DMS 273 (cell line): ENCODE results near the gene CCL3.

ENCODE experiments used
- DNase-seq: peaks from one replicate; lab custom pipeline; 2025; ENCODE audit not compliant: unreplicated experiment; lab: John Stamatoyannopoulos, UW

The CCL3 gene

DNA sequence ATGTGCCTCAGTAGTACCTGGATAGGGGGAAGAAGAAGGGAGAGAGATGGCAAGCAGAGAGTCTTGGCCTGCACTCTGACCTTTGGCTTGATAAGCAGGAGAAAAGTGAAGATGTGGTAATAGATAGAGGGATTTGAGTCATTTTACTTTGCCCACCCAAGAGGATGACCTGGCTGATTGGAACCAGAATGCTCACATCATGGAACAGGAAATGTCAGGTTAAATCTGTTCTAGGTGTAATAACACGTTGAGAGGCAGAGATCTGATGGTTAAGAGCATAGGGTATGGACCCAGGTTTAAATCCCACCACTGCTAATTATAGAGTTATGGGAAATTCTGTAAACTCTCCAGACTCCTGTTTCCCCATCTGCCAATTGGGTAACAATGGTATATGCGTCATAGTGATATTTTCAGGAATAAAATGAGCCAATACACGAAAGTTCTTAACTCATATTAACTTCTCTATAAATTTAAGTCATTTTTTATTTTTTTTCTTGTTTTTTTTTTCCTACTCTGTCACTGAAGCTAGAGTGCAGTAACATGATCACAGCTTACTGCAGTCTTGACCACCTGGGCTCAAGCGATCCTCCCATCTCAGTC is 33.9 kb downstream of the CCL3 start:
- DNase-seq: no peak

DNA sequence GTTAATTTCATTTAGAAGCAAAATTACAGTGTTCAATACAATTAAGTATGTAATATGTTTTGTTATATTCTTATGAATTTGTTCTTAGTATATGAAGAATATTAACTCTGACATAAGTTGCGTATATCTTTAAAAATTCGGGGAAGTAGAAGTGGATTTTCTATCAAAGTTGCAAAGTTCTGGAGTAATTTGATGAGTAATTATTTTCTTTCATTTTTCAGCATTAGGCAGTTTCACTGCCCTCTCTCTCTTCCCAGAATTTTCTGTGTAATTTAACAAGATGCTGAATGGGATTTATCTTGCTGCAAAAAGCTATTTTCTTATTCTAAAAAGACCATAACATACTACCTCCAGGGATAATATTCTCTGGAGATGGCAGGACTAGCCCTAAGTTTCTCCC is 34.8 kb downstream of the CCL3 start:
- no peak for DNase-seq

DNA sequence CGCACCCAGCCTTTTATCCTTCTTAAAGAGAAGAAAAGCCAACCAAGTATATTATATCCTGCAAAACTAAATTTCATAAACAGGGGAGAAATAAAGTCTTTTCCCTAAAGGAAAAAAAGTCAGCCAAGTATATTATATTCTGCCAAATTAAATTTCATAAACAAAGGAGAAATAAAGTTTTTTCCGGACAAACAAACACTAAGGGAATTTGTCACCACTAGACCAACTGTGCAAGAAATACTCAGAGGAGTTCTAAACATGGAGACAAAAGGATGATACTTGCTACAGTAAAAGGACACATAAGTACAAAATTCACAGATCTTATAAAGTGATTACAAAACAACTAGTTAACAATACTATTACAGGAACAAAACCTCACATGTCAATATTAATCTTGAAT is 40.3 kb downstream of the CCL3 start:
- no peak for DNase-seq

DNA sequence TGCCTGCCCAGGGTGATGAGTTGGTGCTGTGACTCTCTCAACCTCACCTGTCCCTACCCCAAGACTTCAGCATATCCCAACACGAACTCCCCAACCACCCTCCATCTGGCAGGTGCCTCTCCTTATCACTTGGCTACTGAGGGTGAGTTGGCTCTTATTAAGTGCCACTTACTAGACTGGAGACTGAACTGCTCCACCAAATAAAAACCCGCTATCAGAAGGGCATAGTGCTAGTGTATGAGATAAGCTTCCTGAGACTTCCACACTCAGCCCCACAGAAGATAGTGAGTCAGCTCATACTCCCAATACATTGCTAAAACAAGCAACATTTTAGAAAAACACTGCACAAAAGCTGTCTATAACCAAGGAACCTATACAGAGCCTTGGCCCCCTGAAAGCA is 41.9 kb downstream of the CCL3 start:
- DNase-seq: no peak
